Esophagus muscularis mucosa (tissue), 4 donors: ENCODE data around the gene SYF2.

ENCODE experiments used
- CTCF ChIP-seq, 3 experiments: fragments of 200-600 bp in 2 of 3; fragments of 450-650 bp in 1 of 3; sonication (generic) in 2 of 3; IDR thresholded peaks; one replicate each; pipeline ENCODE4 v1.5.1; 2017 to 2019; ENCODE audit warnings: antibody characterized with exemption in 3 of 3, mild to moderate bottlenecking in 2 of 3, moderate library complexity in 1 of 3
- EP300 ChIP-seq: sonication (generic); formaldehyde crosslinking; IDR thresholded peaks from one replicate; pipeline ENCODE4 v1.6.1; 2017; ENCODE audit warnings: antibody characterized with exemption
- POLR2A ChIP-seq: fragments of 450-650 bp; IDR thresholded peaks from one replicate; pipeline ENCODE4 v1.6.1; 2017; ENCODE audit warnings: antibody characterized with exemption, moderate library complexity, mild to moderate bottlenecking, low read depth
- POLR2AphosphoS5 ChIP-seq, 2 donors: sonication (generic); formaldehyde crosslinking; IDR thresholded peaks; one replicate each; pipeline ENCODE4 v1.6.1; 2017; ENCODE audit warnings: antibody characterized with exemption in 2 of 2

GRCh38 chr1:25196830-25197229, 35.5 kb downstream of the SYF2 start:
- no peak for TF ChIP-seq POLR2A
- no peak for TF ChIP-seq POLR2AphosphoS5 (IDR thresholded peaks at IDR 0.05)
- no peak for TF ChIP-seq CTCF (IDR thresholded peaks at IDR 0.05)
- no peak for TF ChIP-seq EP300
